GM13977 (cell line): Measurements from ENCODE around the gene GNAS.

Source experiments
- DNase-seq: peaks from one replicate; pipeline ENCODE4 v3.0.0; 2012; ENCODE audit warnings: low spot score
- CTCF ChIP-seq: IDR thresholded peaks from 2 replicates; pipeline ENCODE4 v1.5.1; 2012; ENCODE audit warnings: mild to moderate bottlenecking, control low read depth; ENCODE audit not compliant: insufficient read depth; ENCODE audit errors: extremely low read depth, missing control alignments
- in situ Hi-C: fragments of 300-500 bp; cut with MboI; formaldehyde crosslinking; loops from one replicate; pipeline ENCODE4 v1.12.0; 2022; ENCODE audit warnings: low sequenced_read_pairs, low pct_unique_long_range_greater_than_20kb, mixed read lengths, inconsistent platforms; ENCODE audit not compliant: unreplicated experiment

GNAS gene

GRCh38 chr20:58889334-58889760 lies 36.8 kb downstream of the GNAS start:
- no peak for TF ChIP-seq CTCF
- no peak for DNase-seq
- in situ Hi-C loops, result no loop called here

- TF ChIP-seq CTCF, result no peak
- DNase-seq, result peak; percentile 23
- in situ Hi-C loops, result loop anchor here (10.0 kb wide), 1 partner anchor 95 kb away; the partner anchor contains the start of gene NELFCD
These were observed 37.4 kb downstream of the GNAS start for GRCh38 chr20:58889798-58890517.

DNA sequence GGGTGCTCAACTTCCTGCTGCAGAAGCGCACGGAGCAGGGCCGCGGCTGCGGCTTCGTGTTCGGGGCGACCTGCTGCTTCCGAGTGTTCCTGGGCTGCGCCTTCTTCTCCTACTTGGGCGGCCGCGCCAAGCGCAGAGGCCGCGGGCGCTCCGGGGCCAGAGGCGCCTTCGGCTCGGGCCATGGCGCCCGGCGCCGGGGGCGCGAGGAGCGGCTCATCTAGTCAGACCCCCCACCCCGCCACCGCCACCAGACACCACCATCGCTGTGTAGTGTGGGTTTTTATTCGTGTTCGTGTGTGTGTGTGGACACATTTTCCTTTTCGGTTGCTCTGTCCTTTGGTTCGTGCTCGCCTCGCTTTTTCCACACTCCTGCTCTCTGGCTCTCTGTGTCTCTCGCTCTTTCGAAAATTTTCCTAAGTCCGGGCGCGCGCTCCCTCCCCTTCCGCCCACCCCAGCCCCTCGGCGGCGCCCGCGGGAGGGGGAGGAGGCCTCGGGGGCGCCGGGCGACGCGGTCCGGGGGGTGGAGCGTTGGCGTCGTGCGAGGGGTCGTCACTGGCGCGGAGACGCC lies 38.1 kb downstream of the GNAS start:
- in situ Hi-C loops, result loop anchor here (10.0 kb wide), 1 partner anchor 94 kb away; the partner anchor contains the start of gene NELFCD

GRCh38 chr20:58891086-58891717 lies 38.7 kb downstream of the GNAS start:
- no peak for TF ChIP-seq CTCF
- in situ Hi-C loops, result loop anchor here (10.0 kb wide), 1 partner anchor 94 kb away; the partner anchor contains the start of gene NELFCD
- DNase-seq, result peak; percentile 87

More for the DNA sequence above, 38.1 kb downstream of the GNAS start:
- no peak for TF ChIP-seq CTCF
- DNase-seq, result peak; percentile 64

- DNase-seq, result no peak
- no peak for TF ChIP-seq CTCF
- in situ Hi-C loops, result loop anchor here (10.0 kb wide), 1 partner anchor 93 kb away; the partner anchor contains the start of gene NELFCD
These were observed 39.2 kb downstream of the GNAS start for GRCh38 chr20:58891718-58892140.

- in situ Hi-C loops, result loop anchor here (10.0 kb wide), 1 partner anchor 92 kb away; the partner anchor contains the start of gene NELFCD
- DNase-seq, result peak; percentile 86
- TF ChIP-seq CTCF, result peak; percentile 15
These were observed 39.8 kb downstream of the GNAS start for GRCh38 chr20:58892141-58892931.
